Measurements from ENCODE around the gene KIF1A.
"Not testable (repeated sequence)": the region's sequence is repeated elsewhere in the genome, so short reads cannot be mapped to it uniquely, and the experiment has no call there.

The KIF1A gene

DNA sequence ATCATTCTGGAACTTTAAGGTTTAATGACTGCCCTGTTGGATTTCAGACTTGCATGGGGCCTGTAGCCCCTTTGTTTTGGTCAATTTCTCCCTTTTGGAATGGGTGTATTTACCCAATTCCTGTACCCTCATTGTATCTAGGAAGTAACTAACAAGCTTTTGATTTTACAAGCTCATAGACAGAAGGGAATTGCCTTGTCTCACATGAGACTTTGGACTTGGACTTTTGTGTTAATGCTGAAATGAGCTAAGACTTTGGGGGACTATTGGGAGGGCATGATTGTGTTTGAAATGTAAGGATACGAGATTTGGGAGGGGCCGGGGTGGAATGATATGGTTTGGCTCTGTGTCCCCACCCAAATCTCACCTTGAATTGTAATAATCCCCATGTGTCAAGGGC, 26.3 kb upstream of the KIF1A start:
- not testable (repeated sequence) for DNase-seq

DNA sequence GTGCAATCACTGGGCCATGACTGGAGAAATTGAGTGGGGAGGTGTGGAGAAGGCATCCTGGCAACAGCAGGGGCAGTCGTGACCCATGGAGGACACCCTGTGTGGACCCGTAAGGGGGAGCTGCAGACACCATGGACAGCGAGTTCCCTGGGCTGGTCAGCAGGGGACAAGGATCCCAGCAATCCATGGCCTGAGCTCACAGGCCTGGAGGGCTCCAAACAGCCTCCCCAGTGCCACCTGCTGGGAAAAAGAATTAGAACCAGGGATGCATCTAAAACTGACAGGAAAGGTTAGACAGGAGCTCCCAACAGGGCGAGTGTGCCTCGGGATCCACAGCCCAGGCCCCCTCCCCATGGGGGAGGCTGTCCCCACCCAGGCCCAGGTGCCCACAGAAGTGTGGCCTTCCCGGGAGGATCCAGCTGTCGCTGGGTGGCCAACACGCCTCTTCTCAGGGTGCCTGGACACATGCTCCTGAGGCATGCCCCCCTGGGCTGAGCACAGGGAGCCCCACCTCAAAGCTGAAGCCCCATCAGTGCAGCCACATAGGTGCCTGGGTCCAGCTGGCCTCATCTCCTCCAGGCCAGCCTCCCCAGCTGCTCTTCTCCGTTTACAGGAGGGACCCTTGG, 20.5 kb upstream of the KIF1A start:
- DNase-seq, result peak; percentile 13

DNA sequence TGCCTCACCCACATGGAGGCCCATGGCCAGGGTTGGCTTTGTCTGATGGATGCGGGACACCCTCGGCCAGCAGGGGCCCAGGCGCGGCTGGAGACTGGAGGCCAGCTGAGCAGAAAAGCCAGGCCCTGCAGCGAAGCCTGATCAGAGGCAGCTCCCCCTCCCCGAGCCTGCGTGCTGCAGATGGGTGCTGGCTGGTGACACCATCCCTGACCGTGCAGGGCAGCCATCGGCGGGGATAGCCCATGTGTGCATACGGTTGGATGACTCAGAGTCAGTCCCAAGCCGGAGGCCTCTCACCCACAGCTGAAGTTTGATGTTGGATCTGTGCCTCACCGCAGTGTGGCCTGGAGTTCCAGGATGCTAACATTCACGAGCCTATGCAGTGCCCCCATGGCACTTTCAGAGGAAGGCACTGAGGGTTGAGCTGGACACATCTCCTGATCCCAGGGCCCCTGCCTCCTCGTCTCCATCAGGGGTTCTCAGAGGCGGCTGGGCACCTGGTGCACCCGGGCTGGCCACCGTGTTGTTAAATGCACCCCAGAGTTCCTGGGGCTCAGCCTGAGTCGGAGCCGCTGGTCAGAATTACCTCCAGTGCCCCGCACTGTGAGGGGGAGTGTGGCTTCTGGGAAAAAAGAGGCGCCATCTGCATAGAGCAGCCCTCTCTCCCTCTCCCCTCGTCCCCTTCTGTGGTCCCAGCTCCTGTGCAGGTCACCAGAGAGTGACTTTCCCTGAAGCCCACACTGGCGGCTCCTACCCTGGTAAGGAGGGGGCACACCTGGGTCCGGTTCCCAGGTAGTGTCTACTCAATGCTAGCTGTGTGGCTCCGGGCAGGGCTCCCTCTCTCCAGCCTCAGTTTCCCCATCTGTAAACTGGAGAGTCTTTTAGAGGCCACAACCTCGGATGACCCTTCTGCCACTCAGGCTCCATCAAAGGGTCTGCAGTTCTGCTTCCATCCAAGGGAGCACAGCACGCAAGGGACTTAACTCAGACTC, 19.4 kb upstream of the KIF1A start:
- DNase-seq, result no peak

DNA sequence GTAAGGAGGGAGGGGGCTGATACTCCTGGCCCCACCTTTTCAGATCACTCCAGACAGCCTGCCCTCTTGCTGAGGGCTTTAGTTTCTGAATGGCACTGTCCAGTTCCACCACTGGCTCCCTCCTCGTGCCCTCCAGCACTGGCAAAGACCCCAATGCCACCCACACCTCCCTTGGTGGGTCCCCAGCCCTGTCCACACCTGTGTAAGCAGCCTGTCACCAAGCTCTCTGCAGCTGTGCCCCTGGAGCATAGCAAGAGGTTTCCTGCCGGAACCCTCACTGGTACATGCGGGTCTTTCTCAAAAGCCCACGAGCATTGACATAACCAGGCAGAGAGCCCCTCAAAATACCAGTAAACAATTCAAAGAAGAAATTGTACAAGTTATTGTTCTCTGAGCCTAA, 17.6 kb upstream of the KIF1A start:
- DNase-seq, result no peak

DNA sequence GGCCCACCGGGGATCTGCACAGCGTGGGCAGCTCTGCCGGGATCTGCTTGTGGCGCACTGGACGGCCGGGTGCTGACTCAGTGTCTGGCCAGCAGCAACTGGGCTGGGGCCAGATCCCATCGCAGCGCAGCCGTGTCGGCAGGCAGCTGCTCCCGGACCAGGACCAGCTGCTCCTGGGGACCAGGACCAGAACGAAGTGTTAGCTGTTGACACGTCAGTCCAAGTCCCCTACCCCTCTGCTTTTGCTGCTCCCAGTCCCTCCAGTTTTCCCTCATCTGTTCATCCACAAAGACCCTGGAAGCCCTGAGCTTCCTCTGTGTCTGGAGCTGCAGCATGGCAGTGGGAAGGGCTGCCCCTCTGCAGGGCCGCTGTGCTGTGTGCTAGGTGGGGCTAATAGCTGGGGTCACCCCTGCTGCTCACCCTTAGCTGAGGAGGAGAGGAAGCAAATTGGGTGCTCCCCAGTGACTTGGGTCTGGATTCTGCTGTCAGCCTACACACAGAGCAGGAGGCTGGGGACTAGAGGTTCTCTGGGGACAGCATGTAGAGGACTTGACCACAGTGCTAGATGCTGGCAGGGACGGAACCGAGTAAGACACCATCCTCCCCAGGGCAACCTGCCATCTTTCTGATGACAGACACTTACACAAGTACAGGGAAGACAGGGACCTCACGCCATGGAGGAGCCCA, 16.9 kb upstream of the KIF1A start:
- no peak for DNase-seq

DNA sequence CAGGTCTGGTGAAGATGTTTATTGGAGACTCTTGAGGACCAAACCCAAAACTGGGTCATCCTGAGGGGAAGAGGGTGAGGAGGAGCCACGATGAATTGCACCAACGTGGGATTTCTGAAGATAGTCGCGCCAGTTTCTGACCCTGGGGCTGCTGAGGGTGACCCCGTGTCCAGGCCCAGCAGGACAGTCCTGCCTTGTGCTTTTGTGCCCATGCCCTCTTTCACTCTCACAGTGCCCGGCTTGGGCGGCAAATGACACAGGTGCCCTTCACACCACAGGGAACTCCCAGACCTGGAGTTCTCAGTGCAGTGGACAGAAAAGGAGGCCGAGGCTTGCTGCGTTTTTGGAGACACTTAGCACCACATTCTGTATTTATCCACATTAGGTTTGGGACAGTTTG, 15.5 kb upstream of the KIF1A start:
- DNase-seq, result no peak

DNA sequence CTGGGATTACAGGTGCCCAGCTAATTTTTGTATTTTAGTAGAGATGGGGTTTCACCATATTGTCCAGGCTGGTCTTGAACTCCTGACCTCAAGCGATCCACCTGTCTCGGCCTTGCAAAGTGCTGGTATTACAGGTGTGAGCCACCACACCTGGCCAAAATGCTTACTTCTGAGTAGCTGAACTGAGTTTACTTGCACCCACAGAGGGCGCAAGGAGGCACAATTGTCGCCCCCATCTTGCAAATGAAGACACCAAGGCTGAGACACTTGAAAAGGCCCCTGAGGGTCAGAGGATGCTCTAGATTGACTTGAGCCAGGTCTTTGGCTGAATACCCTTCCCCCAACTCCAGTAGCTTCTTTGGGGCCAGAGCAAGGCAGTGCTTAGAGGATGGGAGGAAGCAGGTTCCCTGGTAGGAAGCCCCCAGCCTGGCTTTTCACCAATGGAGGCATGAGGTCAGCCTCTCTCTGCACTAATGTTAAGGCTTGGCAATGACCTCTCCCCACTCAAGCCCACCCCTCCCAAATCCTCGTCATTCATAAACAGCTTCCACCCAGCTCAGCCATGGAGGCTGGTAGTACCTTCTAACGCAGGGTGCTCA, 14.5 kb upstream of the KIF1A start:
- DNase-seq, result no peak

DNA sequence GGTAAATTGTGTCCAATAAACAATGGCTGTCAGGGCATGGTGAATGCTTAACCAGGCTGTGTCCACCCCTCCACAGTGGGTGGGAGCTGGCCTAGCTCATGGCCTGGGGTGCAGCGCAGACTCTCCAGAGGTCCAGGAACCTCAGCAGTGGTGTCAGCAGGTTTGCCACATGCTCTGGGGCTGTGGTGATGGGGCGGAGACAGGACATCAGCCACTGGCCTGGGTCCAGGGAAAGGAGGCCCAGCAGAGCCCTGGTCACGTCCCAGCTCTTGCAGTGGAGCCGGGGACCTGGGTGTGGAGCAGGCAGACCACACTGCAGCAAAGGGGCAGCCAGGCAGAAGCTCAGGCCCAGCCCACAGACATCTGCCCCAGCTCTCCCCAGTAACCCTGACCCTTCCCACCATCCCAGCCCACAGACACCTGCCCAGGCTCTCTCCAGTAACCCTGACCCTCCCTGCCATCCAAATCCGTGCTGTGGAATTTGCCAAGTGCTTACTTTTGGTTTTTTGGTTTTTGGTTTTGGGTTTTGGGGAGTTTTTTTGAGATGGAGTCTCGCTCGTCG, 13.8 kb upstream of the KIF1A start:
- no peak for DNase-seq

DNA sequence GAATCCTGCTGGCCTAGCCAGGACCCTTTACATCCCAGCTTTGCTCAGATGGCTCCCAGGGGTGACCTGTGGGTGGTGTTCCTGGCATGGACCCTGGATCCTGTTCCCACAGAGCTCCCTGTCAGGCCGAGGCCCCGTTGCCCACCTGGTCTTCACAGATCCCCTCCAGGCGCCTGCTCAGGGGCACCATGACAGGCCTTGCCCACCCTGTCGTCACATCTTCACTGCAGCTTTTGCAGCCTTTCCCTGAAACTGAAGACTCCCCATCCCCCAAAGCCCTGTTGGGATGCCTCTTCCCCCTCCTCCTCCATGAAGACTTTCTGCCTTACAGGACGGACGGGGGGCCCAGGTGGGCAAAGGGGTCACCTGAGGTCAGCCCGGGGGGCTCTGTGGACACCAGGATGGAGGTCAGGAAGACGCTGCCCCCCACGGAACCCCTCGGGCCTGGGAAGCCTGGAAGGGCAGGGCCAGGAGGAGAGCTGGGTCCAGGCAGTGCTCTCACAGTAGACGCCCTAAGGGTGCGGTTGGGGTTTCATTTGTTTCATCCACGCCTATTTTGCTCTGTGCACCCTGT, 13.0 kb upstream of the KIF1A start:
- DNase-seq, result no peak

DNA sequence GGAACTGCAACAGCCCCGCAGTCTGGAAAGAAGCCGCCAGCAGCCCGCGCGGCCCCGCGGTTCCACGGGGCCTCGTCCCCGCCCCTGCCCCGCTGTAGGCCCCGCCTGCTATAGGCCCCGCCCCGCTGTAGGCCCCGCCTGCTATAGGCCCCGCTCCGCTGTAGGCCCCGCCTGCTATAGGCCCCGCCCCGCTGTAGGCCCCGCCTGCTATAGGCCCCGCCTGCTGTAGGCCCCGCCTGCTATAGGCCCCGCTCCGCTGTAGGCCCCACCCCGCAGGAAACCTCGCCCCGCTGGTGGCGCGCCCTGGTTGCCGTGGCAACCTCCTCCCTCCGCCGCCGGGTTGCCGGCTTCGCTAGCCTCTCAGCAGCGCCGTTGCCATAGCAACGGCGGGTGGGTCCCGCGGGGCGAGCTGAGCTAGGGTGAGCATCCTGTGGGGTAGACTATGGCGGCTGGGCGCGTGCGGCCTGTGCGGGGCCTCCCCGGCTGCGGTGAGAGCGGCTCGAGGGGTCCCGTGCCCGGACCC, 12.2 kb upstream of the KIF1A start:
- DNase-seq, result peak; percentile 98

DNA sequence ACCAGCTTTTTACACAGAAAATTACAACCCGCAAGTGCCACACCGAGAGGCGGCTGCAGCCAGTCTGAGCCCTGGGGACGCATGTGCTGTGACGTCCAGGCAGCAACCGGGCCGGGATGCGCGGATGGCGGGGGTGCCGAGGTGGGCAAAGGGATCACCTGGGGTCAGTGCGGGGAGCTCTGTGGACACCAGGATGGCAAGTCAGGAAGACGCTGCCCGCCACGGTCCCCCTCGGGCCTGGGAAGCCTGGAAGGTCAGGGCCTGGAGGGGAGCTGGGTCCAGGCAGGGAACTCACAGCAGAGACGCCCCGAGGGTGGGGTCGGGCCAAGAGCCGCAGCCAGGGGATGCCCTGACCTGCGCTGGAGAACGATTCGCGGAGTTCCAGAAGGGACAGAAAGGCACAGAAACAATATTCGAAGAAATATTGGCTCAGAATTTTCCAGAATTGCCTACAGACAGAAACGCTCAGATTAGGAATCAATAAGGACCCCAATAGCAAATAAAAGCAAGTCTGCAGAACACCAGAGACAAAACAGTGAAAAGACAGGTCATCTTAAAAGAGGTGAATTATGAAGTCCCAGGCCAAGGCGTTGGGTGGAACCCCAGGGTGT, 11.7 kb upstream of the KIF1A start:
- no peak for DNase-seq

DNA sequence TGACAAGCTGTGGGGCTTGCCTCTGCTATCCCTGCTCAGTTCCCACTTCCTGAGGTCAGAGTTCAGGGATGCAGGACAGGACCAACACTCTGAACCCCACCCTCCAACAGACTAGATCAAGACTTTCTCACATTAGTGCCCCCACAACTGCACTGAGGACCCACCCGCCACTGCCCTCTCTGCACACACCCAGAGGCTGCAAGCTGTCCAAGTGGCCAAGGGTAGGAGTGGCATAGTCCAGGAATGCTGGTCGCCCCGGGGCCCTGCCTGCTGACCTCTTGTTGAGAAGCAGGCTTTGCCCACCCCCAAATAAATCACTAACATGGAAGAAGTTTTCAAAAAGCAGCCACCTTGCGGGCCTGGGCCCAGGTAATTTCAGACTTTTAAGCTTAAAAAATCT, 5.5 kb upstream of the KIF1A start:
- no peak for DNase-seq

DNA sequence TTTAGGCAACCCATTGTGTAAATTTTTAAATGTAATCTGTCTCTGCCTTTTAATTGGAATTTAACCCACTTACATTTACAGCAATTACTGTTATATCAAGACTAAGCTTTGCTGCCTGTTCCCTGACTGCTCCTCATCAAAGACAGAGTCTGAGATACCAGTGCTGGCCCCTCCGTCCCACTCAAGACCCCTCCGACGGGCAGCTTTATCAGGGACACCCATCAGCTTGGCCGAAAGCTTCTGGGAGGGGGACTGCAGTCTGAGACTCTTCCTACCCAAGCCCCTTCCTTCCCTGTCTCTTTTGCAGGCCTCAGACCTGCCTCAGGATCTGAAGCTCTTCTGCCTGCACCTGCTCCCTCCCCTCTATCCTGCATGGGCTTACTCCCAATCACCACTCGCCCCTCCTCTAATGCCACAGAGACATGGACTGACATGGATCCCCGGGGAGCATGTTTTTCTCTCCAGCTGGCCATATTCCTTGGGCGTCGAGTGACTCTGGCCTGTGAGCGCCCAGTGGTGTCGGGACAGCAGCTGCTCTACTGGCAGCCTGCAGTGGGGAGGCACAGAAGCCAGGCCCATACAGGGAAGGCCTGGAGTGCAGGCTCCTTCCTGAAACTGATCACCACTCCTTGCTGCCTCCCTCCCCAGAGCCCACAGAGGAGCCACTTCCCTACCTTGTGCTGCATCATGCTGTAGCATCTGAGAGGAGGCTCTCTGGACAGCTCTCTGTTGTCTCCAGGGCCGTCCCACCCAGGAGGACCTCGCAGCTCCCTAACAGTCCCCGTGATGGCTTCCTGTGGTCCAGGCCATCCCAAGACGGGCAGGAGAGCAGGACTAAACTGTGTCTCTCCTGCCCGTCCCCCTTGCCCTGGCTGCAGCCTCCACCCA, 3.7 kb upstream of the KIF1A start:
- no peak for DNase-seq

DNA sequence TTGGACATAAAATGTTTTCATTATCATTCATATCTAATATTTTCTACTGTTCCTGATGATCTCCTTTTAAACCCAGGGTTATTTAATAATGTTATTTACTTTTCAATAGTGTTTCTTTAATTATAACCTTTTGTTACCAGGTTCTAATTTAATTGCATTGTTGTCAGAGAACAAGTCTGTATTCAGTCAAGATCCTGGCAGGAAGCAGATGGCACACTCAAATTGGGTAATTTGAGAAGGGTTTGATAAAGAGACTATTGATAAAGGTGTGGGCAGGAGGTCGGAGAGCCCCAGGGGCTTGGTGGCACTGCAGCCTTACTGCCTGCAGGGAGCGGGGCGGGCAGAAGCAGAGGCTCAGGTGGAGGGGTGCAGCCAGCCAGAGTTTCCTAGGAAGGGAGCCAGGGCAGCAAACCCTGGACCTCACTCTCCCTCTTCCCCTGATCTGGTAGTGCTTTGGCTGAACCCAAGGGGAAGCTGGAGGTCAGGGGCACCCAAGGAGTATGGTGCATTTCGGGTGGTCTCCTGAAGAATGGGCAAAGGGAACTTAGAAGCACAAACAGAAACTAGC, 2.3 kb upstream of the KIF1A start:
- no peak for DNase-seq

DNA sequence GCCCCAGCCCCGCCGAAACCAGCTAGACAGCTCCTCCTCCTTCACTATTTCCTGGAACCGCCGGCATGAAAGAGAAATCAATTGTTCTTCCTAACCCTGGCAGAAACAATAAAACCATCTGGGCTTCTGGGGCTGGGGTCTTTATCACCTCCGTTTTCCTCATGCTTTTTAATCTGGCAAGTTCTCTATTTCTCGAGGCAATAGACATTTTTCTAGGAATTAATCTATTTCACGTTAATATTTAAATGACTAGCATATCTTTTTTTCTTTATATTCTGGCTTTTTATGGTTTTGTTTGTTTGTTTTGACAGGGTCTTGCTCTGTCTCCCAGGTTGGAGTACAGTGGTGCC, 1.4 kb upstream of the KIF1A start:
- no peak for DNase-seq

DNA sequence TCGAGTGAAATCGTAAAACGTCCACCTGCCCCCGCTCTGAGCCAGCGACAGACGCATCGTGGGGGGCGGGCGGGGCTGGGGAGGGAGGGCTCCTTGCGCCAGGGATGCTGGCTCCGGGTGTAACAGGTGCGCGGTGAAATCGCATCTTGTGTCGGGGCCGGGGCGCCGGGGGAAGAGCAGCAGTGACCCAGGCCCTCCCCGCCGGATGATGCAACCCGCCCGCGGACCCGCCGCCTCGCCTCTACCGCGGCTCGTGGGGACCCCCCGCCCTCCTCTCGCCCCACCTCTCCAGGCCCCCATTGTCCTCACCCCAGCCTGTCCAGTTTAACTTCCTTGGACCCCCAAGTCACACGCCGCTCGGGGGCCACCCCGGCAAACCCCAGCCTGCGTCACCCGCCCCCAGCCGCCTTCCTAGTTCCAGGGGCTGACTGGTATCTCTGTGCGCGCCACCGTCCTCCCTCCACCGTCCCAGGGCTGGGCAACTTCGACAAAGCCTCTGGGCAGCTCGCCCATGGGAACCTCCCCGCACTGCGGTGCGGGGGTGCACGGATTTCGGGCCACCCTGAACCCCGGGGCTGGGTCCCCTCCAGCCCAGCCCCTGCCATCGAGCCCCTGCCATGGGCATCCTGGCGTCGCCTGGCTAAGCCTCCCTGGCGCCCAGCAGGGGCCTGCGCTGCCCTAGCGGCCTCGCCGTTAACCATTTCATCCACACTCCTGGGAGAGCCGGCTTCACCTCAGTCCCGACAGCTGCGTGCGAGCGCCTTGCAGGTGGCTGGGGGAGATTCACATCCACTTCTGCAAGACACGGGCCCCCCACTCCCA, 799 bp upstream of the KIF1A start:
- no peak for DNase-seq

DNA sequence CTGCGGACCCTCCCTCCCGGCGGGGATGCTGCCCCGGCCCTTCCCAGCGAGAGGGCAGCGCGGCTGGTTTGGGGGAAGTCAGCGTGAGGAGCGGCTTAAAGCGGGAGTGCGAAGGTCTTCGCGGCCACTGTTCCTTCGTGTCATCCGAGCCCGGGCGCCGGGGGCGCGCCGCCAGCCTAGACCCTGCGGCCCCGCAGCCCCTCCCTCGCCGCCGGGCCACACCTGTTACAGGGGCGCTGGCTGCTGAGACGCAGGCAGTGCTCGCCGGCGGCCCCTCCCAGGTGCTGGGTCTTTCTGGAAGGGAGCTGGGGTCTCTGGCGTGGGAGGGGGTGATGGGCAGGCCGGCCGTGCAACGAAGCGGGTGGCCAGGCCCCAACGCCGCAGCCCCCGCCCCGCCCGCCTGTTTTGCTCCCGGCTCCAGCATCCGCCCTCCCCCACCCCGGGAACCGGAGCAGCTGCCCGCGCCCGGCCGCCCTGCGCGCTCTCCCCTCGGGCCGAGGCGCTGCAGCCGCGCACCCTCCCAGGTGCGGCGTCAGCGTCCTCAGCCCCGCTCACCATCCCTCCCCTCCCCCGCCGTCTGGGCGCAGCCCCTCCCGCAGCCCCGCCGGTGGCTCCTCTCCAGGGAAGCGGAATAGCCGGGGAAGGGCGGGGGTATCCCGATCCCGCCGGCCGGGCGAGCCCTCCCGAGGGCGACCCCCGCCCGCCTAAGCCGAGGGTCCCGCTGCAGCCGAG, 727 bp downstream of the KIF1A start:
- DNase-seq, result no peak

DNA sequence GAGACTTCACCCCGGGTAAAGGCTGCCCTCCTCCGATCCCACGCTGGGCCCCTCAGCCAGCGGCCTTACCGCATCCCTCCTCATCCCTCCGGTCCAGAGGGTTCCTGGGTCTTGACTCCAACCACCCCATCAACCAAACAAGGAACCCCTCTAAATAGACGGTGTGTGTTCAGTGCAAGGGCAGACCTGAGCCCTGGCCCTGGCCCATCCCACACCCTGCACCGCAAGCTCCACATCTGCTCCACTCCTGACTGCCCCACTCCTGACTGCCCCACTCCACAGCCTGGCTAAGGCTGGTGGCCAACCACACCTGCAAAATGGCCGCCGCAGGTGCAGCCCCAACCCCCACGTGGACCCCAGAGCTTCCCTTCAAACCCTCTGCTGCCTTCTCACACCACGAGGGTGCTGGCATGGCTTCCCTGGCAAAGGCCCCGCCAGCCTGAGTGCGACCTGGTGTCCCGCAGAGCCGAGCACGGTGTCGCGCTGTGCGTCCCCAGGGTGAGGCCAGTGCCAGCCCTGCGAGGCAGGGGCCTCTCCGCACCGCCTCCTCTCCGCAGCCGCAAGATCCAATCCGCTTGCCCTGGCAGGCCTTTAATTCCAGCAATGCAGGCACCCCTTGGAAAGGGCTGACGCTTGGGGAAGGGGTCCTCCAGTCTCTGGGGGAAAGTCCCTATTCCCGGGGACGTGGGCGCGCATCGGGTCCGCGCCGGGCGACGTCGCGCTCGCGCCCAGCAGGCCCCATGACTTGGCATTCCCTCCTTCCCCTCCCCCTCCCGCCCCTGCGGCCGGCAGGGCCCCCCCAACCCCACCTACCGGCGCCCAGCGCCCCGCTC, 1.5 kb downstream of the KIF1A start:
- DNase-seq, result no peak

All from CD4-positive, alpha-beta T cell treated with Interleukin-4 for 4 hours (primary cell).